ENCODE data around the gene AGXT2. TPM values are rescaled to one million over a fixed set of nuclear protein-coding genes. Genes with fewer than 3 reads are reported as not detected.

AGXT2 gene
- total and polyA plus RNA-seq, 2 donors (not counting 3 experiments of a cell fraction or from before 2014, with no cell fraction given) = not detected

GRCh38 chr5:35035271-35035670 lies 12.5 kb downstream of the AGXT2 start:
- Histone ChIP-seq H3K36me3 (ENCODE audit: control insufficient read depth in 2 of 2, extremely low read depth in 1 of 2, insufficient read depth in 2 of 2, low read length in 2 of 2) (no peaks in the 10 kb centered on the region), H4K20me1 (replicated peaks; ENCODE audit: control insufficient read depth, extremely low read depth, insufficient read depth, low read length) (no peaks in the 10 kb centered on the region), H3K4me1 (ENCODE audit: control insufficient read depth, extremely low read depth, insufficient read depth, low read length) (no peaks in the 10 kb centered on the region), H3K4me3 (replicated peaks in 1 of 3; ENCODE audit: insufficient read depth in 1 of 3, low read depth in 1 of 3, low read length in 3 of 3) (no peak overlapping the region), H3K27me3 (ENCODE audit: control insufficient read depth in 2 of 2, insufficient read depth in 2 of 2, low read length in 2 of 2) (peaks cover 2 to 3% of the 10 kb centered on the region in 2 experiments), H3K79me2 (ENCODE audit: control insufficient read depth, insufficient read depth, low read length) (no peaks in the 10 kb centered on the region), H3K9me1 (replicated peaks; ENCODE audit: control insufficient read depth, extremely low read depth, insufficient read depth, low read length) (no peaks in the 10 kb centered on the region), H3K9ac (replicated peaks; ENCODE audit: extremely low read depth, insufficient read depth, low read length) (no peak overlapping the region), H3K4me2 (ENCODE audit: insufficient read depth, low read length) (no peak overlapping the region), H3K9me3 (replicated peaks; ENCODE audit: control insufficient read depth, insufficient read depth, low read length) (no peaks in the 10 kb centered on the region), H3K27ac (ENCODE audit: insufficient read depth, low read depth, low read length) (no peak overlapping the region), H2AFZ (ENCODE audit: low read depth, low read length) (no peak overlapping the region)
- FAIRE-seq = no peak
- no peak for TF ChIP-seq MAX (IDR thresholded peaks at IDR 0.05; ENCODE audit: insufficient read depth, insufficient read length)
- no peak for TF ChIP-seq CTCF (IDR thresholded peaks at IDR 0.05; ENCODE audit: extremely low read depth in 1 of 2, insufficient read depth in 1 of 2, low read depth in 1 of 2, low read length in 2 of 2)
- no peak for TF ChIP-seq EZH2 (IDR thresholded peaks at IDR 0.05; ENCODE audit: borderline replicate concordance, low read depth, low read length, severe bottlenecking)
- no peak for TF ChIP-seq GATA2 (IDR thresholded peaks at IDR 0.05; ENCODE audit: insufficient read depth, insufficient read length, low read depth, low read length)
- no TSS peak for BruUV-seq (replicated peaks)
- DNase-seq (ENCODE audit: low read depth, low spot score) = no peak
- dilution Hi-C loops (cut with MboI; ENCODE audit: extremely low pct_ligation_motif_present, low sequenced_read_pairs) (no loop called here), intact Hi-C loops (cut with micrococcal nuclease) (no loop called here)
- ChIA-PET CTCF (interaction anchor here (1.1 kb wide), 1 partner anchor 32 kb away, joined by 5 read pairs; no protein-coding TSS in a partner anchor), POLR2A (no interaction called here)

- ChIA-PET POLR2A (no interaction called here), CTCF (no interaction called here)
- no TSS peak for BruUV-seq (replicated peaks)
- FAIRE-seq = no peak
- Histone ChIP-seq H3K4me2 (ENCODE audit: insufficient read depth, low read length) (no peak overlapping the region), H3K36me3 (ENCODE audit: control insufficient read depth in 2 of 2, extremely low read depth in 1 of 2, insufficient read depth in 2 of 2, low read length in 2 of 2) (no peaks in the 10 kb centered on the region), H3K9ac (replicated peaks; ENCODE audit: extremely low read depth, insufficient read depth, low read length) (no peak overlapping the region), H3K9me1 (replicated peaks; ENCODE audit: control insufficient read depth, extremely low read depth, insufficient read depth, low read length) (no peaks in the 10 kb centered on the region), H2AFZ (ENCODE audit: low read depth, low read length) (no peak overlapping the region), H3K4me1 (ENCODE audit: control insufficient read depth, extremely low read depth, insufficient read depth, low read length) (no peaks in the 10 kb centered on the region), H3K9me3 (replicated peaks; ENCODE audit: control insufficient read depth, insufficient read depth, low read length) (no peaks in the 10 kb centered on the region), H4K20me1 (replicated peaks; ENCODE audit: control insufficient read depth, extremely low read depth, insufficient read depth, low read length) (no peaks in the 10 kb centered on the region), H3K27ac (ENCODE audit: insufficient read depth, low read depth, low read length) (no peak overlapping the region), H3K27me3 (ENCODE audit: control insufficient read depth in 2 of 2, insufficient read depth in 2 of 2, low read length in 2 of 2) (peaks cover 0 to 2% of the 10 kb centered on the region in 2 experiments), H3K4me3 (replicated peaks in 1 of 3; ENCODE audit: insufficient read depth in 1 of 3, low read depth in 1 of 3, low read length in 3 of 3) (no peak overlapping the region), H3K79me2 (ENCODE audit: control insufficient read depth, insufficient read depth, low read length) (no peaks in the 10 kb centered on the region)
- dilution Hi-C loops (cut with MboI; ENCODE audit: extremely low pct_ligation_motif_present, low sequenced_read_pairs) = no loop called here
- DNase-seq (ENCODE audit: low read depth, low spot score) = no peak
- TF ChIP-seq MYC (IDR thresholded peaks at IDR 0.05; ENCODE audit: low read depth, low read length) (no peak), MAX (IDR thresholded peaks at IDR 0.05; ENCODE audit: insufficient read depth, insufficient read length) (no peak), JUN (IDR thresholded peaks at IDR 0.05; ENCODE audit: borderline replicate concordance, insufficient read depth, insufficient read length, low read depth) (no peak), POLR2AphosphoS5 (IDR thresholded peaks at IDR 0.05; ENCODE audit: insufficient read depth, low read depth, low read length) (no peak), EZH2 (IDR thresholded peaks at IDR 0.05; ENCODE audit: borderline replicate concordance, low read depth, low read length, severe bottlenecking) (no peak)
- intact Hi-C loops (cut with micrococcal nuclease) = no loop called here
Observed at GRCh38 chr5:35032356-35032755, 15.4 kb downstream of the AGXT2 start.

Data from endothelial cell of umbilical vein (primary cell).